Effector memory CD8-positive, alpha-beta T cell (primary cell): ENCODE measurements around the gene HNRNPA1L2.
"Not testable (repeated sequence)": the region's sequence is repeated elsewhere in the genome, so short reads cannot be mapped to it uniquely, and the experiment has no call there.

Source experiments
- ATAC-seq: fragments of 150-1000 bp; cut with Tn5 transposase; replicated peaks from 2 replicates; pipeline ENCODE4 v1.10.0; 2021; ENCODE audit warnings: mild to moderate bottlenecking, moderate library complexity
- DNase-seq, 3 experiments: peaks; one replicate each; pipeline ENCODE4 v3.0.0; 2021
- H3K27ac Mint-ChIP-seq, 2 donors: one replicate each; pipeline ENCODE4 v1.8.0; 2022; ENCODE audit warnings: mild to moderate bottlenecking in 2 of 2, mixed read lengths in 2 of 2, moderate library complexity in 2 of 2
- H3K27me3 Mint-ChIP-seq, 2 donors: one replicate each; pipeline ENCODE4 v1.8.0; 2022; ENCODE audit warnings: mixed read lengths in 2 of 2
- H3K36me3 Mint-ChIP-seq: one replicate; pipeline ENCODE4 v1.8.0; 2022; ENCODE audit warnings: mild to moderate bottlenecking, moderate library complexity, mixed read lengths; ENCODE audit not compliant: insufficient read depth
- H3K4me1 Mint-ChIP-seq, 2 donors: one replicate each; pipeline ENCODE4 v1.8.0; 2022; ENCODE audit warnings: low read depth in 2 of 2, mixed read lengths in 2 of 2
- H3K4me3 Mint-ChIP-seq, 2 donors: one replicate each; pipeline ENCODE4 v1.8.0; 2022; ENCODE audit warnings: mild to moderate bottlenecking in 2 of 2, mixed read lengths in 2 of 2, moderate library complexity in 2 of 2
- H3K9me3 Mint-ChIP-seq, 2 donors: one replicate each; pipeline ENCODE4 v1.8.0; 2022; ENCODE audit warnings: mixed read lengths in 2 of 2

Gene HNRNPA1L2

DNA sequence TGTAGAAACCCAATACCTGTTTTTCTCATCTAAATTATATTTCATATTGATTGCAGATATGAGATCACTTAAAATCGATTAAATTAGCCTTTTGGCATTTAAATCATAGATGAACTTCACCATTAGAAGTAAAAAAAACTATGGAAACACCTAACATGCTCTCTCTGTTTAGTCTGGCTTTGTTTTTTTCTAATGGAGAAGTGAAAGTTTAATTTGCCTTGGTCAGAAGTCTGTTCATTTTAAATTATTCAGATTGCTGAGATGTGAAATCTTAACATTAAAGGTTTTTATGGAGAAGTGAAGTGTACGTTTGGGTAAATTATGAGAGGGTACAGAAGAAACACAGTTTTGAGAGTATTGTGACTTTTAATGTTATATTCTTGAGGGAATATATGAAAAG is 17.1 kb downstream of the HNRNPA1L2 start:
- H3K27me3 Mint-ChIP-seq: no peaks in the 10 kb centered on the region

DNA sequence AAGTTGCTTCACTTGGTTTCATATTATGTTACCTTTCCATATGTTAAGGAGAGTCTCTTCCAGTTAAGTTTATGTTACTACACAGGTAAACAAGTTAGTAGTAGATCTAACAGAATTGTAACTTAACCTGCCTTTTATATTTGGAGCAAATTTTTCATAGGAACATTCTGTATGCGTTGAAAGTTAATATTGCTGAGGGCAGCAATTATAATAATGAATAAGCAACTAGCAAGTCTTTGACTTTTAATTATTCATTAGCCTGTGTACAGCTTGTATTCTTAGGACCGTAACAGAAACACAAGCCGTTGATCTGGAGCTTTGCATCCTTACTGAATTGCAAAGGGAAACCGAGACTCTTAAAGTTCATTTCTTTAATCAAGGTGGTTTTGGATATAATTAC is 22.0 kb downstream of the HNRNPA1L2 start:
- Mint-ChIP-seq H3K36me3 (peaks cover 82% of the 10 kb centered on the region), H3K27ac (no peak overlapping the region)
- ATAC-seq: no peak

More for the DNA sequence above, 17.1 kb downstream of the HNRNPA1L2 start:
- ATAC-seq (no peak), DNase-seq (no peak)
- Mint-ChIP-seq H3K4me1 (peaks cover 2 to 7% of the 10 kb centered on the region in 2 donors), H3K27ac (no peak overlapping the region), H3K36me3 (peaks cover 61% of the 10 kb centered on the region), H3K4me3 (no peak overlapping the region), H3K9me3 (no peaks in the 10 kb centered on the region)

DNA sequence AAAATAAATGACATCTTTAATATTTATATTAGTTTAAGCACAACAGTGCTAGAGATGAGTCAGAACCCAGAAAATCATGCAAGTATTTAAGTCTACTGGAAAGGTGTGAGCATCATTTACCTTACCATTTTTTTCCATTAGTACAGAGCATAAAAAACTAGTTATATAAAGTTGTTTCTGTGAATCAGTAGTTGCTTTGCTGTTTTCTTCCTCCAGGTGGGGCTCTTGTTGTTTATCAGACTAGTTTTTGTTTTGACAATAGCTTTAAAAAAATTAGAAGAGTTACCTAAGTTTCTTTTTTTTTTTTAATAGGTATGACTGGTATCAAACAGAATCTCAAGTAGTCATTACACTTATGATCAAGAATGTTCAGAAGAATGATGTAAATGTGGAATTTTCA is 23.1 kb downstream of the HNRNPA1L2 start:
- no peak overlapping the region for H3K4me3 Mint-ChIP-seq
- ATAC-seq: peak; percentile 59
- DNase-seq: peak in 1 of 3 experiments; percentile 4
- peaks cover 0 to 3% of the 10 kb centered on the region in 2 donors for H3K4me1 Mint-ChIP-seq
- H3K27ac Mint-ChIP-seq: peak overlapping the region; percentile 22 to 41
- no peaks in the 10 kb centered on the region for H3K27me3 Mint-ChIP-seq
- H3K36me3 Mint-ChIP-seq: peaks cover 76% of the 10 kb centered on the region
- no peaks in the 10 kb centered on the region for H3K9me3 Mint-ChIP-seq

More for the DNA sequence above, 22.0 kb downstream of the HNRNPA1L2 start:
- no peak overlapping the region for H3K4me3 Mint-ChIP-seq
- H3K9me3 Mint-ChIP-seq: no peaks in the 10 kb centered on the region
- no peaks in the 10 kb centered on the region for H3K27me3 Mint-ChIP-seq
- peaks cover 3% of the 10 kb centered on the region in 2 donors for H3K4me1 Mint-ChIP-seq
- no peak for DNase-seq

DNA sequence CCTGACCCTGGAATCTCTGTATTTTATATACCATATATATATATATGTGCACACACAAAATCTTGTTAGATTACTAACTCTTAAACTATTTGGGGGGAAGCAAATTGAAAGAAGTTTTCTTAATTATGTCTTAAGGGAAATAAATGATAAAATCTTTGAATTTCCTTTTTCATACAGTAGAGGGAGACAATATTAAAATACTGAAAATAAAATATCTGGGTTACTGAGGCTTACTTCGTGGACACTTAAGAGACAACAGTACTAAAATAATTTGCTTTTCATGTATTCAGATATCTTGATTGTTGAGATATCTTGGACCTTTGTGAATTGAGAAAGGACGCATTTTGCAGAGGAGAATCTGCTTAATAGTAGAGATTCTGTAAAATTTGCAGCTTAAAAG is 27.4 kb downstream of the HNRNPA1L2 start:
- no peak for ATAC-seq
- no peak overlapping the region for H3K4me3 Mint-ChIP-seq
- no peaks in the 10 kb centered on the region for H3K9me3 Mint-ChIP-seq
- peaks cover 52% of the 10 kb centered on the region for H3K36me3 Mint-ChIP-seq
- H3K27me3 Mint-ChIP-seq: no peaks in the 10 kb centered on the region
- no peak overlapping the region for H3K27ac Mint-ChIP-seq
- DNase-seq: no peak
- H3K4me1 Mint-ChIP-seq: peaks cover 3 to 8% of the 10 kb centered on the region in 2 donors

DNA sequence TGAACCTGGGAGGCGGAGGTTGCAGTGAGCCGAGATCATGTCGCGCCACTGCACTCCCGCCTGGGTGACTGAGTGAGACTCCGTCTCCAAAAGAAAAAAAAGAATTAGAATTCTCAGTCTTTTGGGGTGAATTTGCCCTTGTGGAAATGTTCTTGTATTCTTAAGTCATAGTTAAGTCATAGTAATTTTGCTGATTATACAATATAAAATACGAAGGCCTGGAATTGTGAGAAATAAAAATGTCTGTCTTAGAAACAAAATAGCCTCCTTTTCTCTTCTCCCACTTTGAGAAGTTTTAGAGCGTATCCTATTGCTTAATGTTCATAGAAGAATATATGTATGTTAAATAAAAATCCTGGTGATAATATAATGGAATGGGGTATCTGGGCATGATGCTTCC is 28.5 kb downstream of the HNRNPA1L2 start:
- no peak for DNase-seq
- no peaks in the 10 kb centered on the region for H3K9me3 Mint-ChIP-seq
- no peaks in the 10 kb centered on the region for H3K27me3 Mint-ChIP-seq
- no peak for ATAC-seq
- peaks cover 6 to 16% of the 10 kb centered on the region in 2 donors for H3K4me1 Mint-ChIP-seq
- peaks cover 47% of the 10 kb centered on the region for H3K36me3 Mint-ChIP-seq
- no peak overlapping the region for H3K27ac Mint-ChIP-seq
- no peak overlapping the region for H3K4me3 Mint-ChIP-seq

DNA sequence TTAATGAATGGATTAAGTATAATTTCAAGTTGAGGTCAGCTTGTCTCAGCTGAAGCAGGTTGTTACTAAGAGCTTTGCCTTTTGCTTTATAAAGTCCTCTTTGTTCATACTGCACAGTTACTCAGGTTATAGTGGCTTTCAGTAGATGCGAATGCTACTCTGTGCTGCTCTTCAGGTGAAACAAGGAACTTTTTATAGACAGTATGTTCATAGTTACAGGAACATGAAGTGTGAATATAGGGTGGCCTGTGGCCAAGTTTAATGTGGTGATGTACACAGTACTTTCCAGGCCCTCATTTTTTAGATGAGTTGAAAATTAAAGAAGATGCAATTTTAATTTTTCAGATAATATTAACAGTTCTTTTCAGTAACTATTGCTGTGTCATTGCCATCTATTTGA is 31.2 kb downstream of the HNRNPA1L2 start:
- Mint-ChIP-seq H3K9me3 (no peaks in the 10 kb centered on the region), H3K27ac (no peak overlapping the region), H3K4me3 (no peak overlapping the region), H3K36me3 (peaks cover 36% of the 10 kb centered on the region), H3K27me3 (no peaks in the 10 kb centered on the region), H3K4me1 (peaks cover 5 to 33% of the 10 kb centered on the region in 2 donors)
- ATAC-seq (no peak), DNase-seq (no peak)

DNA sequence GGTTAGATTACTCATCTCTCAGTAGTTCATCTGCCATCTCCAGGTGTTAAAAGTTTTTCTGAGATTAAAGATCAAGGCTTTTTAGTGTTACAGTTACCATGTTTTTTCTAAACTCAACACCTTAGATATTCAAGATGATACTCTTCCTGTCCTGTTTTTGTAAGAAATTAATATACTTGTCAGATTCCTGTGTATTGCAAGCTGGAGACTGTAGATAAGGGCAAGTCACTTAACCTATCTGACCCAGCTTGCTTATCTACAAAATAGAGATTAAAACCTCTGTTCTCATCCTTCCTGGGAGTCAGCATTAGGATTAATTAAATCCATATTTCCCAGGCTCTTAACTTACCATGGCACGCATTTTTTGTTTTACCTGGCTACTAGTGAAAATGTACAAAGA is 35.6 kb downstream of the HNRNPA1L2 start:
- no peak overlapping the region for H3K27ac Mint-ChIP-seq
- no peaks in the 10 kb centered on the region for H3K27me3 Mint-ChIP-seq
- no peak overlapping the region for H3K4me3 Mint-ChIP-seq
- DNase-seq (no peak), ATAC-seq (no peak)
- H3K9me3 Mint-ChIP-seq: no peaks in the 10 kb centered on the region
- H3K4me1 Mint-ChIP-seq: peaks cover 5 to 25% of the 10 kb centered on the region in 2 donors
- H3K36me3 Mint-ChIP-seq: peaks cover 56% of the 10 kb centered on the region

DNA sequence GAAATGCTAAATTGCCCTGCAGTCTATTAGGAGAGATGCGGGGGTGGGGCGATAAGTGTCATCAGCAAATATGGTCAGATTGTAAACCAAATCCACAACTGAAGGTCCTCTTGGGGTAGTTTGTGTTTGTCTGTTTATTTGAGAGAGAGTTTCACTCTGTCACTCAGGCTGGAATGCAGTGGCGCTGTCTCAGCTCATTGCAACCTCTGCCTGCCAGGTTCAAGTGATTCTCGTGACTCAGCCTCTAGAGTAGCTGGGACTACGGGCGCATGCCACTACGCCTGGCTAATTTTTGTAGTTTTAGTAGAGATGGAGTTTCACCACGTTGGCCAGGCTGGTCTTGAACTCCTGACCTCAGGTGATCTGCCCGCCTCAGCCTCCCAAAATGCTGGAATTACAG is 43.6 kb downstream of the HNRNPA1L2 start:
- not testable (repeated sequence) for H3K4me3 Mint-ChIP-seq, DNase-seq, ATAC-seq, H3K4me1 Mint-ChIP-seq, H3K9me3 Mint-ChIP-seq, H3K27ac Mint-ChIP-seq, H3K27me3 Mint-ChIP-seq
- peaks cover 58% of the 10 kb centered on the region for H3K36me3 Mint-ChIP-seq

DNA sequence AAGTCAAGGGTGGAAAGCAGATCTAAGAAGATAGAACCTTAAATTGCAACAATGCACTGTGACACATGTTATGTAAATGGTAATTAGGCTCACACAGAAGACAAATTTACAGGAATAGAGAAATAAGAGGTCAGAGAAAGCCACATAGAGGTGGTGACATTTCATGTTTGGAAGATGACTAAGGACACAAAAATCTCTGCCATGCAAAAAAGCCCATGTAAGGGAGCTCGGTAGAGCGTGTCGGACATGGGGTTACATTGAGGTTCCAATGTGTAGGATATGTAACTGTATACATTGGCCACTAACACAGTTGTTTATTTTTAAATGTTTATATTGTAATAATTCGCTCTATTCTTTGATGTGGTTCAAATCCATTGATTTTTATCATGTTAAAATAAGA is 44.1 kb downstream of the HNRNPA1L2 start:
- ATAC-seq: no peak
- no peaks in the 10 kb centered on the region for H3K9me3 Mint-ChIP-seq
- no peak overlapping the region for H3K27ac Mint-ChIP-seq
- no peak overlapping the region for H3K4me3 Mint-ChIP-seq
- DNase-seq: no peak
- H3K27me3 Mint-ChIP-seq: no peaks in the 10 kb centered on the region
- no peaks in the 10 kb centered on the region for H3K4me1 Mint-ChIP-seq
- H3K36me3 Mint-ChIP-seq: peaks cover 52% of the 10 kb centered on the region
